Keratinocyte (primary cell): Measurements from ENCODE around the gene ALOX15B. TPM values are rescaled to one million over a fixed set of nuclear protein-coding genes. Genes with fewer than 3 reads are reported as not detected.

Experiments
- DNase-seq: peaks from one replicate; pipeline ENCODE4 v3.0.0-alpha.2; 2011; ENCODE audit warnings: low read depth, missing footprints, low spot score
- FAIRE-seq: peaks from 2 replicates; lab custom pipeline; 2011; peaks lifted over from hg19 to GRCh38; lab: Jason Lieb, UNC
- H2AFZ ChIP-seq: 2 replicates; pipeline ENCODE4 v1.6.0; 2012; ENCODE audit warnings: low read length, control low read depth, inconsistent platforms; ENCODE audit not compliant: control insufficient read depth
- H3K27ac ChIP-seq: 2 replicates; pipeline ENCODE4 v1.5.1; 2011; ENCODE audit warnings: low read length; ENCODE audit not compliant: control insufficient read depth, insufficient read depth
- H3K27me3 ChIP-seq: 3 replicates; pipeline ENCODE4 v1.6.0; 2011; ENCODE audit warnings: low read length; ENCODE audit not compliant: control insufficient read depth, insufficient read depth; ENCODE audit errors: extremely low read depth
- H3K36me3 ChIP-seq, 2 experiments: 2 replicates in 1 of 2; 3 replicates in 1 of 2; pipeline ENCODE4 v1.5.1; 2011; ENCODE audit warnings: low read length in 2 of 2, mild to moderate bottlenecking in 1 of 2; ENCODE audit not compliant: control insufficient read depth in 2 of 2, insufficient read depth in 2 of 2; ENCODE audit errors: extremely low read depth in 1 of 2
- H3K4me1 ChIP-seq: 3 replicates; pipeline ENCODE4 v1.5.1; 2011; ENCODE audit warnings: low read length; ENCODE audit not compliant: control insufficient read depth, insufficient read depth; ENCODE audit errors: extremely low read depth
- H3K4me2 ChIP-seq: 3 replicates; pipeline ENCODE4 v1.6.0; 2011; ENCODE audit warnings: low read depth, low read length; ENCODE audit not compliant: control insufficient read depth, insufficient read depth; ENCODE audit errors: extremely low read depth
- H3K4me3 ChIP-seq, 3 experiments: fragments of 200-600 bp in 1 of 3; sonication (generic) in 1 of 3; 2 replicates in 2 of 3; 3 replicates in 1 of 3; pipeline ENCODE4 v1.5.1; 2011 to 2016; ENCODE audit warnings: low read length in 3 of 3, mild to moderate bottlenecking in 3 of 3, control low read depth in 2 of 3, inconsistent platforms in 1 of 3, low read depth in 1 of 3, mixed read lengths in 1 of 3, mixed run types in 1 of 3, moderate library complexity in 1 of 3; ENCODE audit not compliant: control insufficient read depth in 2 of 3, insufficient read depth in 2 of 3; ENCODE audit errors: extremely low read depth in 1 of 3
- H3K79me2 ChIP-seq: 2 replicates; pipeline ENCODE4 v1.6.0; 2012; ENCODE audit warnings: low read length; ENCODE audit not compliant: control insufficient read depth, insufficient read depth
- H3K9ac ChIP-seq: 3 replicates; pipeline ENCODE4 v1.6.0; 2011; ENCODE audit warnings: low read length; ENCODE audit not compliant: control insufficient read depth, insufficient read depth; ENCODE audit errors: extremely low read depth
- H3K9me1 ChIP-seq: 3 replicates; pipeline ENCODE4 v1.6.0; 2011; ENCODE audit warnings: low read length; ENCODE audit not compliant: control insufficient read depth, insufficient read depth; ENCODE audit errors: extremely low read depth
- H3K9me3 ChIP-seq: 2 replicates; pipeline ENCODE4 v1.5.1; 2012; ENCODE audit warnings: low read depth, low read length; ENCODE audit not compliant: control insufficient read depth
- H4K20me1 ChIP-seq: 3 replicates; pipeline ENCODE4 v1.6.0; 2011; ENCODE audit warnings: low read length; ENCODE audit not compliant: control insufficient read depth, insufficient read depth; ENCODE audit errors: extremely low read depth
- CTCF ChIP-seq, 3 experiments: IDR thresholded peaks in 1 of 3; conservative IDR thresholded peaks in 1 of 3; optimal IDR thresholded peaks in 1 of 3; 2 replicates in 2 of 3; 3 replicates in 1 of 3; pipeline versions ENCODE3 to v1.5.1; 2011; ENCODE audit warnings: low read length in 3 of 3, mild to moderate bottlenecking in 3 of 3, moderate library complexity in 2 of 3, control low read depth in 1 of 3, inconsistent platforms in 1 of 3; ENCODE audit not compliant: insufficient read depth in 2 of 3; ENCODE audit errors: extremely low read depth in 1 of 3
- EZH2 ChIP-seq: IDR thresholded peaks from one replicate; pipeline ENCODE4 v1.6.1; 2012; ENCODE audit warnings: inconsistent platforms, mild to moderate bottlenecking, low read length, moderate library complexity
- dilution Hi-C: fragments of 300-500 bp; cut with MboI; formaldehyde crosslinking; loops from one replicate; pipeline ENCODE4 v1.7.0; 2020; ENCODE audit warnings: low sequenced_read_pairs; ENCODE audit not compliant: extremely low pct_ligation_motif_present
- polyA plus RNA-seq, 5 experiments: library from polyadenylated mRNA; depleted of rRNA in 3 of 5; stranded (reverse) in 3 of 5; stranded (forward) in 1 of 5; unstranded in 1 of 5; fragments of >200 nt; gene quantifications; 1 replicate in 1 of 5; 2 replicates in 3 of 5; 3 replicates in 1 of 5; pipeline versions ENCODE4 v1.2.1 to v1.2.3, GENCODE V29; 2011 to 2012; ENCODE audit warnings: missing spikeins in 2 of 5, low read depth in 1 of 5, low replicate concordance in 1 of 5

ALOX15B gene
- polyA plus RNA-seq, 1 donor (not counting 4 experiments of a cell fraction or from before 2014, with no cell fraction given), result 29.7 TPM

GRCh38 chr17:8051831-8052230 lies 13.0 kb downstream of the ALOX15B start:
- H3K9me3 ChIP-seq, result no peaks in the 10 kb centered on the region
- dilution Hi-C loops, result no loop called here
- no peaks in the 10 kb centered on the region for H3K27me3 ChIP-seq
- H2AFZ ChIP-seq, result no peak overlapping the region
- H3K36me3 ChIP-seq, result peaks cover 0 to 7% of the 10 kb centered on the region in 2 experiments
- H3K4me2 ChIP-seq, result no peak overlapping the region
- H3K79me2 ChIP-seq, result no peaks in the 10 kb centered on the region
- H3K4me1 ChIP-seq, result peaks cover 10% of the 10 kb centered on the region
- no peaks in the 10 kb centered on the region for H3K9me1 ChIP-seq
- FAIRE-seq (no peak), DNase-seq (no peak)
- TF ChIP-seq CTCF (optimal IDR thresholded peaks at IDR 0.05 in 1 of 3, IDR thresholded peaks at IDR 0.05 in 1 of 3, conservative IDR thresholded peaks at IDR 0.05 in 1 of 3; ENCODE audit: extremely low read depth in 1 of 3, insufficient read depth in 2 of 3, low read length in 3 of 3), result no peak
- TF ChIP-seq EZH2, result no peak
- no peaks in the 10 kb centered on the region for H4K20me1 ChIP-seq
- no peak overlapping the region for H3K27ac ChIP-seq
- no peak overlapping the region for H3K9ac ChIP-seq
- no peak overlapping the region for H3K4me3 ChIP-seq

- Histone ChIP-seq H3K9me3 (no peaks in the 10 kb centered on the region), H3K27ac (no peak overlapping the region), H2AFZ (no peak overlapping the region), H3K27me3 (no peaks in the 10 kb centered on the region), H3K4me2 (no peak overlapping the region), H3K79me2 (no peaks in the 10 kb centered on the region), H3K9me1 (no peaks in the 10 kb centered on the region), H3K4me1 (peaks cover 13% of the 10 kb centered on the region), H4K20me1 (no peaks in the 10 kb centered on the region), H3K9ac (no peak overlapping the region), H3K4me3 (no peak overlapping the region), H3K36me3 (peaks cover 0 to under 1% of the 10 kb centered on the region in 2 experiments)
- no peak for TF ChIP-seq EZH2
- TF ChIP-seq CTCF (optimal IDR thresholded peaks at IDR 0.05 in 1 of 3, IDR thresholded peaks at IDR 0.05 in 1 of 3, conservative IDR thresholded peaks at IDR 0.05 in 1 of 3; ENCODE audit: extremely low read depth in 1 of 3, insufficient read depth in 2 of 3, low read length in 3 of 3), result no peak
- DNase-seq, result no peak
- dilution Hi-C loops, result no loop called here
- FAIRE-seq, result no peak
These were observed 13.7 kb downstream of the ALOX15B start for GRCh38 chr17:8052256-8053252.
